Activated naive CD4-positive, alpha-beta T cell treated with anti-CD3 and anti-CD28 coated beads for 36 hours (primary cell): Measurements from ENCODE around the gene AP2B1. TPM values are rescaled to one million over a fixed set of nuclear protein-coding genes. Genes with fewer than 3 reads are reported as not detected.

ENCODE experiments used
- CTCF ChIA-PET: fragments of 350-600 bp; sonication (Branson Sonifier 250); formaldehyde crosslinking; loops from one replicate; lab custom pipeline; 2021; ENCODE audit warnings: antibody characterized with exemption; lab: Charles Lee
- DNase-seq: peaks from one replicate; pipeline ENCODE4 v3.0.0-alpha.2; 2020
- H3K27ac Mint-ChIP-seq: one replicate; pipeline ENCODE4 v1.8.0; 2021; ENCODE audit warnings: mild to moderate bottlenecking, mixed read lengths
- H3K27me3 Mint-ChIP-seq: one replicate; pipeline ENCODE4 v1.8.0; 2021; ENCODE audit warnings: low read depth, mixed read lengths
- H3K36me3 Mint-ChIP-seq: one replicate; pipeline ENCODE4 v1.8.0; 2021; ENCODE audit warnings: low read depth, mixed read lengths
- H3K4me1 Mint-ChIP-seq: one replicate; pipeline ENCODE4 v1.8.0; 2021; ENCODE audit warnings: low read depth, mixed read lengths
- H3K4me3 Mint-ChIP-seq: one replicate; pipeline ENCODE4 v1.8.0; 2021; ENCODE audit warnings: mild to moderate bottlenecking, moderate library complexity, mixed read lengths
- H3K9me3 Mint-ChIP-seq: one replicate; pipeline ENCODE4 v1.8.0; 2021; ENCODE audit warnings: mixed read lengths
- intact Hi-C: fragments of 100-400 bp; cut with micrococcal nuclease; formaldehyde crosslinking; loops from one replicate; pipeline ENCODE4 v1.15.1; 2023
- total RNA-seq, 2 experiments: library from RNA; stranded (reverse); gene quantifications; one replicate each; pipeline ENCODE4 v1.2.3, GENCODE V29; 2021

Gene AP2B1
- total RNA-seq, 2 experiments from 2014 or later: 158 to 172 TPM

- CTCF ChIA-PET: interaction anchor here (1.1 kb wide), 1 partner anchor 159 kb away, joined by 3 read pairs; no protein-coding TSS in a partner anchor
Measured at GRCh38 chr17:35773129-35773528, 186.0 kb downstream of the AP2B1 start.

GRCh38 chr17:35773679-35774425 lies 186.7 kb downstream of the AP2B1 start:
- no peak for DNase-seq

More at GRCh38 chr17:35773129-35773528, 186.0 kb downstream of the AP2B1 start:
- Mint-ChIP-seq H3K4me3 (no peak overlapping the region), H3K9me3 (no peaks in the 10 kb centered on the region), H3K27ac (no peak overlapping the region), H3K4me1 (no peaks in the 10 kb centered on the region), H3K27me3 (no peaks in the 10 kb centered on the region), H3K36me3 (no peaks in the 10 kb centered on the region)
- intact Hi-C loops: no loop called here
- DNase-seq: no peak

GRCh38 chr17:35774499-35774898 lies 187.4 kb downstream of the AP2B1 start:
- CTCF ChIA-PET: interaction anchor here (1.0 to 1.6 kb wide), 4 partner anchors 10 to 31 kb away, joined by 4 to 6 read pairs (median 5); no protein-coding TSS in a partner anchor
- Mint-ChIP-seq H3K36me3 (no peaks in the 10 kb centered on the region), H3K9me3 (no peaks in the 10 kb centered on the region)

More at GRCh38 chr17:35773679-35774425, 186.7 kb downstream of the AP2B1 start:
- Mint-ChIP-seq H3K9me3 (no peaks in the 10 kb centered on the region), H3K27me3 (no peaks in the 10 kb centered on the region), H3K4me1 (no peaks in the 10 kb centered on the region), H3K27ac (no peak overlapping the region), H3K4me3 (no peak overlapping the region), H3K36me3 (no peaks in the 10 kb centered on the region)
- CTCF ChIA-PET: interaction anchor here (1.0 to 1.4 kb wide), 4 partner anchors 10 to 160 kb away, joined by 3 to 6 read pairs (median 4); no protein-coding TSS in a partner anchor
- intact Hi-C loops: no loop called here

GRCh38 chr17:35775039-35775438 lies 187.9 kb downstream of the AP2B1 start:
- H3K9me3 Mint-ChIP-seq: no peaks in the 10 kb centered on the region
- H3K4me3 Mint-ChIP-seq: no peak overlapping the region
- H3K4me1 Mint-ChIP-seq: no peaks in the 10 kb centered on the region
- no peaks in the 10 kb centered on the region for H3K27me3 Mint-ChIP-seq
- no peak for DNase-seq
- intact Hi-C loops: no loop called here
- no peaks in the 10 kb centered on the region for H3K36me3 Mint-ChIP-seq
- no peak overlapping the region for H3K27ac Mint-ChIP-seq
- CTCF ChIA-PET: interaction anchor here (0.9 to 1.6 kb wide), 3 partner anchors 11 to 30 kb away, joined by 3 to 6 read pairs (median 4); no protein-coding TSS in a partner anchor

More at GRCh38 chr17:35774499-35774898, 187.4 kb downstream of the AP2B1 start:
- intact Hi-C loops: no loop called here
- H3K27me3 Mint-ChIP-seq: no peaks in the 10 kb centered on the region
- no peak overlapping the region for H3K27ac Mint-ChIP-seq
- no peak for DNase-seq
- H3K4me1 Mint-ChIP-seq: no peaks in the 10 kb centered on the region
- H3K4me3 Mint-ChIP-seq: no peak overlapping the region

- no peak overlapping the region for H3K4me3 Mint-ChIP-seq
- H3K9me3 Mint-ChIP-seq: no peaks in the 10 kb centered on the region
- H3K4me1 Mint-ChIP-seq: no peaks in the 10 kb centered on the region
- intact Hi-C loops: no loop called here
- no peaks in the 10 kb centered on the region for H3K27me3 Mint-ChIP-seq
- CTCF ChIA-PET: interaction anchor here (0.9 to 1.6 kb wide), 2 partner anchors 12 to 29 kb away, joined by 3 to 6 read pairs; no protein-coding TSS in a partner anchor
- H3K36me3 Mint-ChIP-seq: no peaks in the 10 kb centered on the region
- no peak overlapping the region for H3K27ac Mint-ChIP-seq
- DNase-seq: no peak
Measured at GRCh38 chr17:35775583-35775982, 188.5 kb downstream of the AP2B1 start.

Other genes with a start within 250 kb of the AP2B1 start
- 10 to 100 TPM; 46.4 to 49.6 TPM for gene SLFN11, start 213.7 kb upstream of the AP2B1 start, total RNA-seq
- gene SLFN12, start 154.8 kb upstream of the AP2B1 start, total RNA-seq: 1 to 10 TPM; 5.3 to 5.6 TPM
- 10 to 100 TPM; 28.6 to 30.1 TPM for gene SLFN13, start 138.6 kb upstream of the AP2B1 start, total RNA-seq
- gene SLFN12L, start 49.6 kb upstream of the AP2B1 start, total RNA-seq: 10 to 100 TPM; 23.5 to 25.2 TPM
- gene SLFN14, start 26.5 kb upstream of the AP2B1 start, total RNA-seq: not detected
- gene PEX12, start 8.8 kb upstream of the AP2B1 start, total RNA-seq: 1 to 10 TPM; 6.2 to 6.5 TPM
- gene RASL10B, start 144.3 kb downstream of the AP2B1 start, total RNA-seq: 1 to 10 TPM in 1 of 2 experiments, under 1 TPM in 1; 0.96 to 1.1 TPM
- under 1 TPM in 1 of 2 experiments, not detected in 1; 0.07 TPM for gene GAS2L2, start 165.9 kb downstream of the AP2B1 start, total RNA-seq
- not detected for gene C17orf50, start 173.6 kb downstream of the AP2B1 start, total RNA-seq
- under 1 TPM; 0.19 to 0.35 TPM for gene MMP28, start 208.3 kb downstream of the AP2B1 start, total RNA-seq
- gene TAF15, start 222.2 kb downstream of the AP2B1 start, total RNA-seq: 100 to 1,000 TPM; 252 to 256 TPM